K562 (cell line): Measurements from ENCODE around the gene SLC27A6. TPM values are rescaled to one million over a fixed set of nuclear protein-coding genes. Genes with fewer than 3 reads are reported as not detected.

Experiments used
- ATAC-seq: fragments of 200-7000 bp; cut with Tn5 transposase; 3 replicates; pipeline ENCODE4 v1.9.1; 2020; ENCODE audit warnings: moderate library complexity
- BruUV-seq: library from RNA; stranded (reverse); fragments of 400-500 nt; replicated peaks from 2 replicates; lab custom pipeline; 2021; lab: Mats Ljungman, UMichigan
- CTCF ChIA-PET: fragments of 300-600 bp; formaldehyde crosslinking; extraction: SDS; loops from one replicate; lab custom pipeline; 2021; ENCODE audit warnings: low intra/inter-chr PET ratio; lab: Yijun Ruan, JAX
- POLR2A ChIA-PET: fragments of 300-600, 350-650 bp; sonication (Branson Sonifier 250); formaldehyde crosslinking; extraction: SDS; loops from one replicate; lab custom pipeline; 2021; ENCODE audit warnings: antibody characterized with exemption, inconsistent platforms; lab: Yijun Ruan, JAX
- DNase-seq, 4 experiments: peaks; one replicate each; pipeline versions ENCODE4 v3.0.0 to v3.0.0-alpha.2; 2011 to 2018; ENCODE audit warnings: low spot score in 3 of 4, mixed read lengths in 3 of 4; ENCODE audit errors: extremely low read depth in 1 of 4
- FAIRE-seq: peaks from 2 replicates; lab custom pipeline; 2011; peaks lifted over from hg19 to GRCh38; lab: Jason Lieb, UNC
- H2AFZ ChIP-seq: 2 replicates; pipeline ENCODE4 v1.6.0; 2011; ENCODE audit warnings: low read depth, low read length, control low read depth, inconsistent platforms
- H3K27ac ChIP-seq: fragments of 200-600 bp; 3 replicates; pipeline ENCODE4 v1.8.0; 2011; ENCODE audit warnings: low read depth, mild to moderate bottlenecking, control low read depth, inconsistent platforms, low read length, moderate library complexity, mixed read lengths; ENCODE audit errors: extremely low read depth
- H3K27me3 ChIP-seq, 2 experiments: fragments of 300-600 bp in 1 of 2; 2 replicates in 1 of 2; 3 replicates in 1 of 2; pipeline versions ENCODE4 v1.6.0 to v1.8.0; 2011; ENCODE audit warnings: inconsistent platforms in 2 of 2, low read length in 2 of 2, mild to moderate bottlenecking in 1 of 2, mixed read lengths in 1 of 2, moderate library complexity in 1 of 2; ENCODE audit not compliant: control insufficient read depth in 2 of 2, insufficient read depth in 2 of 2
- H3K36me3 ChIP-seq: fragments of 300-600 bp; 3 replicates; pipeline ENCODE4 v1.8.0; 2011; ENCODE audit warnings: mild to moderate bottlenecking, low read length, inconsistent platforms; ENCODE audit not compliant: control insufficient read depth, insufficient read depth
- H3K4me1 ChIP-seq, 2 experiments: fragments of 200-600 bp in 1 of 2; replicated peaks in 1 of 2; 2 replicates in 1 of 2; 3 replicates in 1 of 2; pipeline versions ENCODE4 v1.5.1 to v1.8.0; 2011; ENCODE audit warnings: inconsistent platforms in 2 of 2, low read length in 2 of 2, mild to moderate bottlenecking in 1 of 2, mixed read lengths in 1 of 2, moderate library complexity in 1 of 2; ENCODE audit not compliant: control insufficient read depth in 2 of 2, insufficient read depth in 2 of 2
- H3K4me2 ChIP-seq: 2 replicates; pipeline ENCODE4 v1.6.1; 2011; ENCODE audit warnings: low read length, control low read depth, inconsistent platforms, mixed read lengths; ENCODE audit not compliant: insufficient read depth
- H3K4me3 ChIP-seq: fragments of 200-600 bp; sonication (generic), shearing (Covaris generic); 2 replicates; pipeline ENCODE4 v1.5.1; 2016; ENCODE audit warnings: control low read depth, inconsistent platforms
- H3K79me2 ChIP-seq: fragments of 200-600 bp; 3 replicates; pipeline ENCODE4 v1.8.0; 2011; ENCODE audit warnings: low read length, inconsistent platforms; ENCODE audit not compliant: control insufficient read depth, insufficient read depth
- H3K9ac ChIP-seq, 2 experiments: 2 replicates each; pipeline versions ENCODE4 v1.6.0 to v1.6.1; 2011; ENCODE audit warnings: low read depth in 2 of 2, low read length in 2 of 2, control low read depth in 1 of 2, inconsistent platforms in 1 of 2, mild to moderate bottlenecking in 1 of 2, mixed read lengths in 1 of 2; ENCODE audit not compliant: insufficient read depth in 1 of 2
- H3K9me1 ChIP-seq: one replicate; pipeline ENCODE4 v1.6.0; 2011; ENCODE audit warnings: inconsistent platforms, mild to moderate bottlenecking, low read length, moderate library complexity; ENCODE audit not compliant: control insufficient read depth, insufficient read depth
- H3K9me3 ChIP-seq: replicated peaks from 2 replicates; pipeline ENCODE4 v1.5.1; 2011; ENCODE audit warnings: low read depth, low read length, inconsistent platforms; ENCODE audit not compliant: control insufficient read depth, insufficient read depth
- H4K20me1 ChIP-seq: replicated peaks from 2 replicates; pipeline ENCODE4 v1.6.1; 2011; ENCODE audit warnings: low read length, inconsistent platforms, mixed read lengths; ENCODE audit not compliant: control insufficient read depth, insufficient read depth
- C11orf30 ChIP-seq: fragments of 450-650 bp; IDR thresholded peaks from 2 replicates; pipeline ENCODE4 v1.6.1; 2016; ENCODE audit warnings: low read depth, mild to moderate bottlenecking
- FOXJ3 ChIP-seq: sonication (generic); formaldehyde crosslinking; IDR thresholded peaks from 2 replicates; pipeline ENCODE4 v1.4.0; 2020; ENCODE audit warnings: mild to moderate bottlenecking, missing genetic modification reagents
- GATA2 ChIP-seq: sonication (generic); formaldehyde crosslinking; IDR thresholded peaks from 2 replicates; pipeline ENCODE4 v1.4.0; 2020; ENCODE audit warnings: mild to moderate bottlenecking, missing genetic modification reagents
- IRF2 ChIP-seq: sonication (generic); formaldehyde crosslinking; IDR thresholded peaks from 2 replicates; pipeline ENCODE4 v1.8.1; 2022; ENCODE audit warnings: mild to moderate bottlenecking, missing genetic modification reagents
- MAFG ChIP-seq: fragments of 450-650 bp; conservative IDR thresholded peaks from 2 replicates; pipeline ENCODE4 v1.6.1; 2016; ENCODE audit warnings: missing genetic modification characterization, missing compliant biosample characterization
- MEF2D ChIP-seq: conservative IDR thresholded peaks from 2 replicates; pipeline ENCODE4 v1.6.1; 2016; ENCODE audit warnings: low read depth, missing genetic modification characterization, missing compliant biosample characterization
- NR3C1 ChIP-seq: sonication (generic); formaldehyde crosslinking; IDR thresholded peaks from 2 replicates; pipeline ENCODE4 v1.8.1; 2022; ENCODE audit warnings: missing genetic modification reagents
- POLR2G ChIP-seq: fragments of 200-400 bp; formaldehyde crosslinking; IDR thresholded peaks from 2 replicates; pipeline ENCODE4 v1.6.1; 2017; ENCODE audit warnings: low read depth, mild to moderate bottlenecking, antibody characterized with exemption, low read length, moderate library complexity
- SMARCC2 ChIP-seq: fragments of 450-650 bp; IDR thresholded peaks from 2 replicates; pipeline ENCODE4 v1.6.1; 2017; ENCODE audit warnings: antibody characterized with exemption, moderate library complexity, mild to moderate bottlenecking, low read depth
- SNIP1 ChIP-seq: fragments of 450-650 bp; IDR thresholded peaks from 2 replicates; pipeline ENCODE4 v1.7.1; 2017; ENCODE audit warnings: low read depth, mild to moderate bottlenecking
- SP1 ChIP-seq: sonication (generic); formaldehyde crosslinking; IDR thresholded peaks from 2 replicates; pipeline ENCODE4 v1.8.1; 2022; ENCODE audit warnings: mild to moderate bottlenecking, missing genetic modification reagents
- TAF7 ChIP-seq: fragments of 450-650 bp; IDR thresholded peaks from 2 replicates; pipeline ENCODE4 v1.6.1; 2016; ENCODE audit warnings: missing genetic modification characterization, missing compliant biosample characterization
- ZNF232 ChIP-seq: sonication (generic); formaldehyde crosslinking; IDR thresholded peaks from 2 replicates; pipeline ENCODE4 v1.8.0; 2022; ENCODE audit warnings: mild to moderate bottlenecking, missing genetic modification reagents
- ZNF316 ChIP-seq: fragments of 450-650 bp; IDR thresholded peaks from 2 replicates; pipeline ENCODE4 v1.6.1; 2016
- WGBS: fragments of 100-300 bp; shearing (Covaris generic); methylation state at CpG from one replicate; pipeline ENCODE4 v1.1.6; 2016; ENCODE audit warnings: low coverage, mixed read lengths; ENCODE audit not compliant: insufficient coverage; ENCODE audit errors: missing lambda C conversion rate; 5-methylcytosine and 5-hydroxymethylcytosine counted together
- in situ Hi-C: fragments of 300-500 bp; cut with MboI; formaldehyde crosslinking; loops from 4 replicates; pipeline ENCODE4 v1.15.0; 2018; ENCODE audit warnings: inconsistent platforms, mixed read lengths
- intact Hi-C: fragments of 100-400 bp; cut with micrococcal nuclease; formaldehyde crosslinking; loops from 2 replicates; pipeline ENCODE4 v1.14.2; 2022
- polyA plus RNA-seq, 8 experiments: library from polyadenylated mRNA; depleted of rRNA in 4 of 8; stranded (reverse) in 5 of 8; unstranded in 3 of 8; fragments of >200 nt; fragmentation: Nextera tagmentation in 2 of 8; fragmentation: Illumina TruSeq in 1 of 8; extraction: Ambion mirVana in 2 of 8; extraction: Trizol in 1 of 8; gene quantifications; 2 replicates each; pipeline versions ENCODE4 v1.2.1 to v1.2.3, GENCODE V29; 2011 to 2014; ENCODE audit warnings: inconsistent platforms in 1 of 8, missing spikeins in 1 of 8
- total RNA-seq, 7 experiments: library from RNA; depleted of rRNA in 6 of 7; stranded (reverse); fragments of >200 nt in 6 of 7; fragmentation: Illumina TruSeq in 2 of 7; extraction: Trizol in 2 of 7; gene quantifications; 2 replicates each; pipeline versions ENCODE4 v1.2.1 to v1.2.3, GENCODE V29; 2011 to 2021; ENCODE audit warnings: low replicate concordance in 1 of 7
- TF ChIP-seq, protein P1 (sequence below), 2 experiments: fragments of 450-650 bp; IDR thresholded peaks; 2 replicates each; pipeline ENCODE4 v1.6.1; 2016; ENCODE audit warnings: mild to moderate bottlenecking in 2 of 2, borderline replicate concordance in 1 of 2, low read depth in 1 of 2, moderate library complexity in 1 of 2
- TF ChIP-seq, protein P2 (sequence below): fragments of 450-650 bp; formaldehyde crosslinking; IDR thresholded peaks from 2 replicates; pipeline ENCODE4 v1.4.0; 2020; ENCODE audit warnings: mild to moderate bottlenecking

The SLC27A6 gene
- total and polyA plus RNA-seq, 9 of the 15 experiments (the other 6 are each of a cell fraction or from before 2014, with no cell fraction given), result 0.56 to 1.9 (median 1.2) TPM

DNA sequence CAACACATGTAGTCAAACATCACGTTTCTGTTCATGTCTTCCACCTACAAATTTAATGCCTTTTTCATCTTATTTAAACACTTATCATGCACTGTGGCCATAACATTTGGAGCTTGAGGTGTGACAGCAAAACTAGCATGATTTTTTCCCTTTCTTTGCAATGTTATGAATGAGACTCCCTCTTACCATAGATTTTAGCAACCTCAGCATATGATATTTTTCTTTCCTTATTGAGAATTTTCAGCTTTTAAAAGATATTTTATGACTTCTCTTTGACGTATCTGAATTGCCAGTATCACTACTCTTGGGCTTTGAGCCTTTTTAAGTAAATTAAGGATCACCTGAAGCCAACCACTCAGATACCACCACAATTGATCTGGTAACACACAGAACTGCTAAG is 96.6 kb downstream of the SLC27A6 start:
- no peaks in the 10 kb centered on the region for H4K20me1 ChIP-seq
- BruUV-seq, result no TSS peak
- ChIA-PET POLR2A (no interaction called here), CTCF (no interaction called here)
- H3K9me3 ChIP-seq, result no peaks in the 10 kb centered on the region
- no peak overlapping the region for H3K4me2 ChIP-seq
- H3K27me3 ChIP-seq, result no peaks in the 10 kb centered on the region; a peak in 1 of 5 replicates
- no peaks in the 10 kb centered on the region for H3K36me3 ChIP-seq
- in situ Hi-C loops, result no loop called here
- H3K9me1 ChIP-seq, result no peaks in the 10 kb centered on the region
- WGBS, result 0% methylated on average over 2 of the region's 2 CpGs
- no peak overlapping the region for H3K27ac ChIP-seq
- FAIRE-seq, result no peak
- ATAC-seq, result no peak
- H3K4me1 ChIP-seq, result no peaks in the 10 kb centered on the region
- H2AFZ ChIP-seq, result no peak overlapping the region
- intact Hi-C loops, result no loop called here
- no peaks in the 10 kb centered on the region for H3K79me2 ChIP-seq
- H3K4me3 ChIP-seq, result no peak overlapping the region
- TF ChIP-seq SP1 (CRISPR knock-in tag) (no peak), GATA2 (CRISPR knock-in tag) (no peak), TAF7 (tag) (no peak), ZNF232 (CRISPR knock-in tag) (no peak), C11orf30 (peak; percentile 18; the same call in 1 of the 2 replicates), MAFG (0 out of 2 replicates have a peak, but pooled peaks have one; percentile 17), SMARCC2 (no peak), NR3C1 (CRISPR knock-in tag) (no peak), FOXJ3 (CRISPR knock-in tag) (no peak), POLR2G (no peak), SNIP1 (no peak), ZNF316 (peak; percentile 57), MEF2D (tag) (no peak), IRF2 (CRISPR knock-in tag) (no peak)
- TF ChIP-seq, protein P1, sequence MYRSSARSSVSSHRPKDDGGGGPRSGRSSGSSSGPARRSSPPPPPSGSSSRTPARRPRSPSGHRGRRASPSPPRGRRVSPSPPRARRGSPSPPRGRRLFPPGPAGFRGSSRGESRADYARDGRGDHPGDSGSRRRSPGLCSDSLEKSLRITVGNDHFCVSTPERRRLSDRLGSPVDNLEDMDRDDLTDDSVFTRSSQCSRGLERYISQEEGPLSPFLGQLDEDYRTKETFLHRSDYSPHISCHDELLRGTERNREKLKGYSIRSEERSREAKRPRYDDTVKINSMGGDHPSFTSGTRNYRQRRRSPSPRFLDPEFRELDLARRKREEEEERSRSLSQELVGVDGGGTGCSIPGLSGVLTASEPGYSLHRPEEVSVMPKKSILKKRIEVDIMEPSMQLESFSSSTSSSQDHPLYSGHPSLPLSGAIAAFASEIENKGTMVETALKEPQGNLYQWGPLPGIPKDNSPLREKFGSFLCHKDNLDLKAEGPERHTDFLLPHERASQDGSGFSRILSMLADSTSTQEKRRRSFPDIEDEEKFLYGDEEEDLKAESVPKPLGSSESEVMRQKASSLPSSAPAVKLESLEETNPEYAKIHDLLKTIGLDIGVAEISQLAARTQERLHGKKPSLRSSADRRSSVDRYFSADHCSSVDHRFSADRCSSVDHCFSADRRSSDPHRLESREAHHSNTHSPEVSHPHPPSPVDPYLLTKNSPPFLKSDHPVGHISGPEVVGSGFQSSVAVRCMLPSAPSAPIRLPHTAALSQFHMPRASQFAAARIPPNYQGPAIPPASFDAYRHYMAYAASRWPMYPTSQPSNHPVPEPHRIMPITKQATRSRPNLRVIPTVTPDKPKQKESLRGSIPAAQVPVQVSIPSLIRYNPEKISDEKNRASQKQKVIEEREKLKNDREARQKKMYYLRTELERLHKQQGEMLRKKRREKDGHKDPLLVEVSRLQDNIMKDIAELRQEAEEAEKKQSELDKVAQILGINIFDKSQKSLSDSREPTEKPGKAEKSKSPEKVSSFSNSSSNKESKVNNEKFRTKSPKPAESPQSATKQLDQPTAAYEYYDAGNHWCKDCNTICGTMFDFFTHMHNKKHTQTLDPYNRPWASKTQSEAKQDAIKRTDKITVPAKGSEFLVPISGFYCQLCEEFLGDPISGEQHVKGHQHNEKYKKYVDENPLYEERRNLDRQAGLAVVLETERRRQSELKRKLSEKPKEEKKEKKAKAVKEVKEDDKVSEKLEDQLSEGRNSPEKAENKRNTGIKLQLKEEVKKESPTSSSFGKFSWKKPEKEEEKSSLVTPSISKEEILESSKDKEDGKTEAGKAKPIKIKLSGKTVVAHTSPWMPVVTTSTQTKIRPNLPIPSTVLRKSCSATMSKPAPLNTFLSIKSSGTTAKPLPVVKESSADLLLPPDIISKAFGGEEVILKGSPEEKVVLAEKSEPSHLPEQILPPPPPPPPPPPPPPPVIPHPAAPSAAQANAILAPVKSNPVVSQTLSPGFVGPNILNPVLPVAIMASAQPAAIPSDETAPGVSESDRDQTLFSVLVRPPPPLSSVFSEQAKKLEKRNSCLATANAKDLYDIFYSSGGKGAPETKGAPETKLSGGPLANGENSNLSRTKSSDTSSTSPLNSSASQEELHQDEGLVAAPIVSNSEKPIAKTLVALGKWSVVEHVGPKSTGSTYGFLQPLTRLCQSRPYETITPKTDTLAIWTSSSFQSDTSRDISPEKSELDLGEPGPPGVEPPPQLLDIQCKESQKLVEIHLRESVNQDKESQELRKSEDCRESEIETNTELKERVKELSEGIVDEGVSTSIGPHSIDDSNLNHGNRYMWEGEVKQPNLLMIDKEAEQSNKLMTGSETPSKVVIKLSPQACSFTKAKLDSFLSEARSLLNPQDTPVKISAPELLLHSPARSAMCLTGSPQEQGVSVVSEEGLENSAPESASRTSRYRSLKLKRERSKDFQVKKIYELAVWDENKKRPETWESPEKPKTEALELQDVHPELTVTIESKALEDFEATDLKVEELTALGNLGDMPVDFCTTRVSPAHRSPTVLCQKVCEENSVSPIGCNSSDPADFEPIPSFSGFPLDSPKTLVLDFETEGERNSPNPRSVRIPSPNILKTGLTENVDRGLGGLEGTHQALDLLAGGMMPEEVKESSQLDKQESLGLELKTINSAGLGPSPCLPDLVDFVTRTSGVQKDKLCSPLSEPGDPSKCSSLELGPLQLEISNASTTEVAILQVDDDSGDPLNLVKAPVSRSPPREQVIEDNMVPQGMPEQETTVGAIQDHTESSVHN (IDR thresholded peaks at IDR 0.05; ENCODE audit: borderline replicate concordance in 1 of 2, low read depth in 1 of 2), result no peak
- TF ChIP-seq, protein P2, sequence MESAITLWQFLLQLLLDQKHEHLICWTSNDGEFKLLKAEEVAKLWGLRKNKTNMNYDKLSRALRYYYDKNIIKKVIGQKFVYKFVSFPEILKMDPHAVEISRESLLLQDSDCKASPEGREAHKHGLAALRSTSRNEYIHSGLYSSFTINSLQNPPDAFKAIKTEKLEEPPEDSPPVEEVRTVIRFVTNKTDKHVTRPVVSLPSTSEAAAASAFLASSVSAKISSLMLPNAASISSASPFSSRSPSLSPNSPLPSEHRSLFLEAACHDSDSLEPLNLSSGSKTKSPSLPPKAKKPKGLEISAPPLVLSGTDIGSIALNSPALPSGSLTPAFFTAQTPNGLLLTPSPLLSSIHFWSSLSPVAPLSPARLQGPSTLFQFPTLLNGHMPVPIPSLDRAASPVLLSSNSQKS (CRISPR knock-in tag), result no peak
- no peak overlapping the region for H3K9ac ChIP-seq
- no peak for DNase-seq
